Upper lobe of right lung (tissue), 1 donor: ENCODE measurements around the gene ARHGAP44. TPM values are rescaled to one million over a fixed set of nuclear protein-coding genes. Genes with fewer than 3 reads are reported as not detected.

ENCODE experiments used
- ATAC-seq: fragments of 200-7000 bp; cut with Tn5 transposase; one replicate; pipeline ENCODE4 v1.9.1; 2020; ENCODE audit warnings: mild to moderate bottlenecking, moderate library complexity
- DNase-seq: peaks from one replicate; pipeline ENCODE4 v3.0.0-alpha.2; 2020
- H3K27ac ChIP-seq: fragments of 200-600 bp; one replicate; pipeline ENCODE4 v1.8.0; 2022
- H3K27me3 ChIP-seq: fragments of 200-600 bp; one replicate; pipeline ENCODE4 v1.8.0; 2022; ENCODE audit warnings: mild to moderate bottlenecking
- H3K36me3 ChIP-seq: fragments of 200-600 bp; one replicate; pipeline ENCODE4 v1.8.0; 2022
- H3K4me1 ChIP-seq: fragments of 200-600 bp; one replicate; pipeline ENCODE4 v1.8.0; 2022
- H3K4me3 ChIP-seq: fragments of 200-600 bp; one replicate; pipeline ENCODE4 v1.8.0; 2022; ENCODE audit warnings: mild to moderate bottlenecking
- H3K9me3 ChIP-seq: fragments of 200-600 bp; one replicate; pipeline ENCODE4 v1.8.0; 2022
- CTCF ChIP-seq: fragments of 200-600 bp; IDR thresholded peaks from one replicate; pipeline ENCODE4 v1.8.0; 2022; ENCODE audit warnings: antibody characterized with exemption
- intact Hi-C: fragments of 100-400 bp; cut with DNase I; formaldehyde crosslinking; loops from one replicate; pipeline ENCODE4 v1.11.0; 2022
- total RNA-seq: library from RNA; stranded (reverse); fragmentation: NEBNext Ultra II Directional; extraction: Animal tissue kit (Norgen Biotek cat#: 25700); gene quantifications from one replicate; pipeline ENCODE4 v1.2.1, GENCODE V29; 2021
- donor health status: DM: no; HTN: yes; CAD: no; lungs with severe emphysema.

Gene ARHGAP44
- total RNA-seq, 1 donor from 2014 or later, result 41.2 TPM

GRCh38 chr17:12745486-12745885, 43.8 kb upstream of the ARHGAP44 start:
- TF ChIP-seq CTCF, result no peak
- DNase-seq (no peak), ATAC-seq (no peak)
- Histone ChIP-seq H3K4me3 (no peak overlapping the region), H3K27ac (no peak overlapping the region), H3K36me3 (no peaks in the 10 kb centered on the region), H3K27me3 (no peaks in the 10 kb centered on the region), H3K4me1 (peaks cover 11% of the 10 kb centered on the region), H3K9me3 (no peaks in the 10 kb centered on the region)
- intact Hi-C loops, result no loop called here

GRCh38 chr17:12756786-12757185, 32.5 kb upstream of the ARHGAP44 start:
- no peaks in the 10 kb centered on the region for H3K36me3 ChIP-seq
- no peak for ATAC-seq
- no peak overlapping the region for H3K27ac ChIP-seq
- H3K4me3 ChIP-seq, result no peak overlapping the region
- no peaks in the 10 kb centered on the region for H3K27me3 ChIP-seq
- no peak for DNase-seq
- intact Hi-C loops, result no loop called here
- H3K9me3 ChIP-seq, result no peaks in the 10 kb centered on the region
- TF ChIP-seq CTCF, result no peak
- no peaks in the 10 kb centered on the region for H3K4me1 ChIP-seq

GRCh38 chr17:12759090-12759489, 30.2 kb upstream of the ARHGAP44 start:
- intact Hi-C loops, result no loop called here
- DNase-seq (no peak), ATAC-seq (no peak)
- H3K9me3 ChIP-seq, result no peaks in the 10 kb centered on the region
- H3K27ac ChIP-seq, result no peak overlapping the region
- H3K4me1 ChIP-seq, result no peaks in the 10 kb centered on the region
- no peak for TF ChIP-seq CTCF
- H3K36me3 ChIP-seq, result no peaks in the 10 kb centered on the region
- no peak overlapping the region for H3K4me3 ChIP-seq
- no peaks in the 10 kb centered on the region for H3K27me3 ChIP-seq

GRCh38 chr17:12765548-12765947, 23.8 kb upstream of the ARHGAP44 start:
- intact Hi-C loops, result no loop called here
- peaks cover 4% of the 10 kb centered on the region for H3K27me3 ChIP-seq
- DNase-seq (no peak), ATAC-seq (no peak)
- no peak overlapping the region for H3K4me3 ChIP-seq
- TF ChIP-seq CTCF, result no peak
- H3K9me3 ChIP-seq, result no peaks in the 10 kb centered on the region
- H3K4me1 ChIP-seq, result no peaks in the 10 kb centered on the region
- no peak overlapping the region for H3K27ac ChIP-seq
- no peaks in the 10 kb centered on the region for H3K36me3 ChIP-seq

GRCh38 chr17:12768255-12768654, 21.0 kb upstream of the ARHGAP44 start:
- intact Hi-C loops, result no loop called here
- DNase-seq (no peak), ATAC-seq (no peak)
- Histone ChIP-seq H3K27me3 (peaks cover 4% of the 10 kb centered on the region), H3K27ac (no peak overlapping the region), H3K4me3 (no peak overlapping the region), H3K36me3 (no peaks in the 10 kb centered on the region), H3K4me1 (no peaks in the 10 kb centered on the region), H3K9me3 (no peaks in the 10 kb centered on the region)
- no peak for TF ChIP-seq CTCF

GRCh38 chr17:12769981-12770380, 19.3 kb upstream of the ARHGAP44 start:
- DNase-seq (no peak), ATAC-seq (no peak)
- no peaks in the 10 kb centered on the region for H3K9me3 ChIP-seq
- no peak overlapping the region for H3K4me3 ChIP-seq
- H3K36me3 ChIP-seq, result no peaks in the 10 kb centered on the region
- TF ChIP-seq CTCF, result no peak
- no peaks in the 10 kb centered on the region for H3K4me1 ChIP-seq
- no peak overlapping the region for H3K27ac ChIP-seq
- intact Hi-C loops, result no loop called here
- peaks cover 4% of the 10 kb centered on the region for H3K27me3 ChIP-seq
